ENCODE measurements around the gene THYN1.

- no peak for TF ChIP-seq CTCF (IDR thresholded peaks at IDR 0.05)
- no peak for TF ChIP-seq EP300 (IDR thresholded peaks at IDR 0.05)
Measured at GRCh38 chr11:134273317-134273712, 20.2 kb upstream of the THYN1 start.

Data from suprapubic skin (tissue), 3 donors.